Activated naive CD4-positive, alpha-beta T cell treated with anti-CD3 and anti-CD28 coated beads, Interleukin-2, amount 10 ng/mL, durations not matched to agents 7 days and 5 days (primary cell): ENCODE results near the gene SENP3.
"Not testable (repeated sequence)": the region's sequence is repeated elsewhere in the genome, so short reads cannot be mapped to it uniquely, and the experiment has no call there.

Source experiments
- CTCF ChIA-PET: fragments of 350-600 bp; sonication (Branson Sonifier 250); formaldehyde crosslinking; loops from one replicate; lab custom pipeline; 2021; ENCODE audit warnings: antibody characterized with exemption; lab: Charles Lee
- DNase-seq: peaks from one replicate; pipeline ENCODE4 v3.0.0-alpha.2; 2020
- H3K27ac Mint-ChIP-seq: one replicate; pipeline ENCODE4 v1.8.0; 2021; ENCODE audit warnings: mild to moderate bottlenecking, moderate library complexity, mixed read lengths
- H3K27me3 Mint-ChIP-seq: one replicate; pipeline ENCODE4 v1.8.0; 2021; ENCODE audit warnings: mild to moderate bottlenecking, mixed read lengths
- H3K36me3 Mint-ChIP-seq: one replicate; pipeline ENCODE4 v1.8.0; 2021; ENCODE audit warnings: mixed read lengths
- H3K4me1 Mint-ChIP-seq: one replicate; pipeline ENCODE4 v1.8.0; 2021; ENCODE audit warnings: mixed read lengths
- H3K4me3 Mint-ChIP-seq: one replicate; pipeline ENCODE4 v1.8.0; 2021; ENCODE audit warnings: mild to moderate bottlenecking, moderate library complexity, mixed read lengths
- H3K9me3 Mint-ChIP-seq: one replicate; pipeline ENCODE4 v1.8.0; 2021; ENCODE audit warnings: mixed read lengths

The SENP3 gene

GRCh38 chr17:7587420-7588151 is 25.9 kb downstream of the SENP3 start:
- Mint-ChIP-seq H3K27me3 (no peaks in the 10 kb centered on the region), H3K27ac (peak overlapping the region; percentile 67)

GRCh38 chr17:7588553-7589203 is 27.0 kb downstream of the SENP3 start:
- Mint-ChIP-seq H3K27me3 (no peaks in the 10 kb centered on the region), H3K36me3 (peaks cover 42% of the 10 kb centered on the region), H3K4me1 (peaks cover 23% of the 10 kb centered on the region), H3K9me3 (no peaks in the 10 kb centered on the region), H3K27ac (no peak overlapping the region), H3K4me3 (no peak overlapping the region)
- CTCF ChIA-PET: interaction anchor here (0.9 to 2.6 kb wide), 13 partner anchors 8 to 233 kb away, joined by 3 to 22 read pairs (median 4); partner anchors contain the start of gene TMEM95
- no peak for DNase-seq

More at GRCh38 chr17:7587420-7588151, 25.9 kb downstream of the SENP3 start:
- no peak overlapping the region for H3K4me3 Mint-ChIP-seq
- H3K36me3 Mint-ChIP-seq: peaks cover 39% of the 10 kb centered on the region
- CTCF ChIA-PET: interaction anchor here (0.9 to 2.4 kb wide), 2 partner anchors 13 to 27 kb away, joined by 4 to 10 read pairs; partner anchors contain the start of gene SENP3
- peaks cover 31% of the 10 kb centered on the region for H3K4me1 Mint-ChIP-seq
- DNase-seq: no peak
- H3K9me3 Mint-ChIP-seq: no peaks in the 10 kb centered on the region

GRCh38 chr17:7589204-7589868 is 27.6 kb downstream of the SENP3 start:
- H3K27ac Mint-ChIP-seq: no peak overlapping the region
- H3K36me3 Mint-ChIP-seq: peaks cover 47% of the 10 kb centered on the region
- H3K4me1 Mint-ChIP-seq: peaks cover 22% of the 10 kb centered on the region
- H3K27me3 Mint-ChIP-seq: no peaks in the 10 kb centered on the region
- CTCF ChIA-PET: interaction anchor here (0.9 to 2.6 kb wide), 17 partner anchors 9 to 544 kb away, joined by 3 to 22 read pairs (median 4); partner anchors contain the start of genes FXR2 and TMEM95
- H3K4me3 Mint-ChIP-seq: no peak overlapping the region
- peak; percentile 80 for DNase-seq
- no peaks in the 10 kb centered on the region for H3K9me3 Mint-ChIP-seq

GRCh38 chr17:7589891-7590691 is 28.4 kb downstream of the SENP3 start, which contains the start of gene SOX15:
Gene SOX15 (minus strand): TSS chr17:7590094. CDS start chr17:7589676, 418 bp downstream.
- H3K27ac Mint-ChIP-seq: peak within 1 kb of the TSS; percentile 74
- H3K4me1 Mint-ChIP-seq: peaks cover 15% of the 10 kb centered on the region
- CTCF ChIA-PET: interaction anchor here (1.0 to 2.6 kb wide), 17 partner anchors 10 to 545 kb away, joined by 3 to 22 read pairs (median 4); partner anchors contain the start of genes FXR2 and TMEM95
- no peaks in the 10 kb centered on the region for H3K9me3 Mint-ChIP-seq
- DNase-seq: no peak
- peaks cover 48% of the 10 kb centered on the region for H3K36me3 Mint-ChIP-seq
- no peaks in the 10 kb centered on the region for H3K27me3 Mint-ChIP-seq
- no peak within 1 kb of the TSS for H3K4me3 Mint-ChIP-seq

- H3K27me3 Mint-ChIP-seq: no peaks in the 10 kb centered on the region
- CTCF ChIA-PET: interaction anchor here (1.1 to 2.6 kb wide), 6 partner anchors 10 to 235 kb away, joined by 3 to 22 read pairs (median 10); partner anchors contain the start of genes FXR2 and TMEM95
- no peak overlapping the region for H3K4me3 Mint-ChIP-seq
- peaks cover 53% of the 10 kb centered on the region for H3K36me3 Mint-ChIP-seq
- H3K4me1 Mint-ChIP-seq: peaks cover 8% of the 10 kb centered on the region
- H3K27ac Mint-ChIP-seq: peak overlapping the region; percentile 74
- DNase-seq: no peak
- no peaks in the 10 kb centered on the region for H3K9me3 Mint-ChIP-seq
Measured at GRCh38 chr17:7590743-7591142, 29.0 kb downstream of the SENP3 start.

GRCh38 chr17:7591596-7591995 is 29.9 kb downstream of the SENP3 start:
- H3K4me3 Mint-ChIP-seq: no peak overlapping the region
- no peaks in the 10 kb centered on the region for H3K9me3 Mint-ChIP-seq
- peaks cover 6% of the 10 kb centered on the region for H3K4me1 Mint-ChIP-seq
- DNase-seq: no peak
- no peaks in the 10 kb centered on the region for H3K27me3 Mint-ChIP-seq
- CTCF ChIA-PET: no interaction called here
- no peak overlapping the region for H3K27ac Mint-ChIP-seq
- H3K36me3 Mint-ChIP-seq: peaks cover 57% of the 10 kb centered on the region

GRCh38 chr17:7592422-7593021 is 30.8 kb downstream of the SENP3 start:
- Mint-ChIP-seq H3K9me3 (no peaks in the 10 kb centered on the region), H3K4me1 (peaks cover 2% of the 10 kb centered on the region), H3K36me3 (peaks cover 62% of the 10 kb centered on the region), H3K27me3 (no peaks in the 10 kb centered on the region), H3K27ac (no peak overlapping the region), H3K4me3 (no peak overlapping the region)
- DNase-seq: no peak
- CTCF ChIA-PET: no interaction called here

- DNase-seq: no peak
- Mint-ChIP-seq H3K9me3 (no peaks in the 10 kb centered on the region), H3K27me3 (no peaks in the 10 kb centered on the region), H3K4me1 (no peaks in the 10 kb centered on the region), H3K27ac (no peak overlapping the region), H3K36me3 (peaks cover 55% of the 10 kb centered on the region), H3K4me3 (no peak overlapping the region)
- CTCF ChIA-PET: interaction anchor here (0.9 kb wide), 1 partner anchor 237 kb away, joined by 3 read pairs; no protein-coding TSS in a partner anchor
Measured at GRCh38 chr17:7593296-7593695, 31.6 kb downstream of the SENP3 start.

GRCh38 chr17:7597561-7597960 is 35.8 kb downstream of the SENP3 start:
- DNase-seq, CTCF ChIA-PET, H3K27me3 Mint-ChIP-seq, H3K4me3 Mint-ChIP-seq, H3K4me1 Mint-ChIP-seq, H3K9me3 Mint-ChIP-seq, H3K27ac Mint-ChIP-seq: not testable (repeated sequence)
- H3K36me3 Mint-ChIP-seq: peaks cover 54% of the 10 kb centered on the region

- Mint-ChIP-seq H3K27ac (peak overlapping the region; percentile 62), H3K36me3 (peaks cover 35% of the 10 kb centered on the region)
- CTCF ChIA-PET: no interaction called here
Measured at GRCh38 chr17:7606280-7606679, 44.6 kb downstream of the SENP3 start.

GRCh38 chr17:7610641-7611040 is 48.9 kb downstream of the SENP3 start:
- H3K4me1 Mint-ChIP-seq: peaks cover 30% of the 10 kb centered on the region

More at GRCh38 chr17:7606280-7606679, 44.6 kb downstream of the SENP3 start:
- Mint-ChIP-seq H3K4me1 (peaks cover 5% of the 10 kb centered on the region), H3K4me3 (no peak overlapping the region), H3K27me3 (no peaks in the 10 kb centered on the region), H3K9me3 (no peaks in the 10 kb centered on the region)
- no peak for DNase-seq

GRCh38 chr17:7611635-7612293 is 50.0 kb downstream of the SENP3 start:
- H3K9me3 Mint-ChIP-seq: no peaks in the 10 kb centered on the region
- no peak overlapping the region for H3K27ac Mint-ChIP-seq
- H3K4me3 Mint-ChIP-seq: no peak overlapping the region
- H3K4me1 Mint-ChIP-seq: peaks cover 30% of the 10 kb centered on the region
- peaks cover 10% of the 10 kb centered on the region for H3K36me3 Mint-ChIP-seq
- no peaks in the 10 kb centered on the region for H3K27me3 Mint-ChIP-seq
- DNase-seq: no peak
- CTCF ChIA-PET: interaction anchor here (0.7 to 1.3 kb wide), 3 partner anchors 22 to 112 kb away, joined by 3 read pairs; partner anchors contain the start of gene SOX15

More at GRCh38 chr17:7610641-7611040, 48.9 kb downstream of the SENP3 start:
- CTCF ChIA-PET: interaction anchor here (1.0 to 1.3 kb wide), 2 partner anchors 21 to 113 kb away, joined by 3 read pairs; partner anchors contain the start of gene SOX15
- H3K27ac Mint-ChIP-seq: no peak overlapping the region
- DNase-seq: no peak
- H3K36me3 Mint-ChIP-seq: peaks cover 18% of the 10 kb centered on the region
- H3K27me3 Mint-ChIP-seq: no peaks in the 10 kb centered on the region
- H3K4me3 Mint-ChIP-seq: no peak overlapping the region
- no peaks in the 10 kb centered on the region for H3K9me3 Mint-ChIP-seq
